ENCODE data around the gene NFIA.

DNA sequence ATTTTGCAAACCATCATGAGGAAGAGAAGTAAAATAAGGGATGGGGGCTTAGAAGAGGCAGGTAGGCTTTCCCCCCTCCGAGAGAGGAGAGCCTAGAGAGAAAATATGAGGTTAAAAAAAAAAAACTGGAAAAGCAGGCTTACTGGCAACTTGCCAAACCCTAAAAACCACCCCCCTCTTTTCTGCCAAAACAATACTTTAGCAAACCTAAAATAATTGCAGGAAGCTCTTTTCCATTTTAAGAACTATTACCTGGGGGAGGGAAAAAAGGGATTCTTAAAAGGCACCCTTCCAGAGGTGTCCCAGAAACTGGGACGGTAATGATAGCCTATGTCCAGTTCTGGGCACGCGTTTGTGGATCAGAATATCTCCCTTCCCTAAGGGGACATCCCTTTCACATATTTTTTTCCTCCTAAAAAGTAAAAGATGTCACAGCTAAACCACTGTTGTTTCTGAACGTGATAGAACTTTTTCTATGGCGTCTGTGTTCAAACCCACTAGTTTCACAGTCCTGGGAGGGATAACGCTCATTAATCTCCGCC, 1.1 kb upstream of the NFIA start:
- TF ChIP-seq, protein P1, sequence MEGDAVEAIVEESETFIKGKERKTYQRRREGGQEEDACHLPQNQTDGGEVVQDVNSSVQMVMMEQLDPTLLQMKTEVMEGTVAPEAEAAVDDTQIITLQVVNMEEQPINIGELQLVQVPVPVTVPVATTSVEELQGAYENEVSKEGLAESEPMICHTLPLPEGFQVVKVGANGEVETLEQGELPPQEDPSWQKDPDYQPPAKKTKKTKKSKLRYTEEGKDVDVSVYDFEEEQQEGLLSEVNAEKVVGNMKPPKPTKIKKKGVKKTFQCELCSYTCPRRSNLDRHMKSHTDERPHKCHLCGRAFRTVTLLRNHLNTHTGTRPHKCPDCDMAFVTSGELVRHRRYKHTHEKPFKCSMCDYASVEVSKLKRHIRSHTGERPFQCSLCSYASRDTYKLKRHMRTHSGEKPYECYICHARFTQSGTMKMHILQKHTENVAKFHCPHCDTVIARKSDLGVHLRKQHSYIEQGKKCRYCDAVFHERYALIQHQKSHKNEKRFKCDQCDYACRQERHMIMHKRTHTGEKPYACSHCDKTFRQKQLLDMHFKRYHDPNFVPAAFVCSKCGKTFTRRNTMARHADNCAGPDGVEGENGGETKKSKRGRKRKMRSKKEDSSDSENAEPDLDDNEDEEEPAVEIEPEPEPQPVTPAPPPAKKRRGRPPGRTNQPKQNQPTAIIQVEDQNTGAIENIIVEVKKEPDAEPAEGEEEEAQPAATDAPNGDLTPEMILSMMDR (IDR thresholded peaks at IDR 0.05), result no peak
- TF ChIP-seq EZH2 (IDR thresholded peaks at IDR 0.05; ENCODE audit: borderline replicate concordance, insufficient read depth, low read depth, low read length, poor library complexity, severe bottlenecking), result no peak

Data from B cell (primary cell).